Measurements from ENCODE around the gene ARHGDIA. TPM values are rescaled to one million over a fixed set of nuclear protein-coding genes. Genes with fewer than 3 reads are reported as not detected.

ARHGDIA gene
- total RNA-seq, 1 experiment from 2014 or later = 247 TPM

GRCh38 chr17:81842378-81842724, 28.8 kb downstream of the ARHGDIA start:
- no peaks in the 10 kb centered on the region for H3K9me3 Mint-ChIP-seq
- no peaks in the 10 kb centered on the region for H3K4me1 Mint-ChIP-seq
- ChIA-PET POLR2A (no interaction called here), CTCF (interaction anchor here (1.6 kb wide), 1 partner anchor 13 kb away, joined by 3 read pairs; no protein-coding TSS in a partner anchor)
- no peak overlapping the region for H3K4me3 Mint-ChIP-seq
- ATAC-seq = no peak
- TF ChIP-seq ZNF396 (CRISPR knock-in tag; IDR thresholded peaks at IDR 0.05; ENCODE audit: borderline replicate concordance) (no peak), TEAD1 (CRISPR knock-in tag; IDR thresholded peaks at IDR 0.05) (no peak), IRF2 (CRISPR knock-in tag; IDR thresholded peaks at IDR 0.05; ENCODE audit: borderline replicate concordance, low read depth) (no peak)
- TF ChIP-seq, protein P1, sequence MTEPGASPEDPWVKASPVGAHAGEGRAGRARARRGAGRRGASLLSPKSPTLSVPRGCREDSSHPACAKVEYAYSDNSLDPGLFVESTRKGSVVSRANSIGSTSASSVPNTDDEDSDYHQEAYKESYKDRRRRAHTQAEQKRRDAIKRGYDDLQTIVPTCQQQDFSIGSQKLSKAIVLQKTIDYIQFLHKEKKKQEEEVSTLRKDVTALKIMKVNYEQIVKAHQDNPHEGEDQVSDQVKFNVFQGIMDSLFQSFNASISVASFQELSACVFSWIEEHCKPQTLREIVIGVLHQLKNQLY (CRISPR knock-in tag; IDR thresholded peaks at IDR 0.05) = no peak
- H3K27me3 Mint-ChIP-seq (ENCODE audit: low read depth) = no peaks in the 10 kb centered on the region
- peaks cover 31% of the 10 kb centered on the region for H3K36me3 Mint-ChIP-seq
- DNase-seq (ENCODE audit: low spot score) = no peak
- H3K27ac Mint-ChIP-seq = peak overlapping the region; percentile 23; the same call in 1 of the 2 replicates

- Mint-ChIP-seq H3K27ac (no peak overlapping the region), H3K4me1 (no peaks in the 10 kb centered on the region), H3K4me3 (no peak overlapping the region), H3K27me3 (ENCODE audit: low read depth) (no peaks in the 10 kb centered on the region), H3K36me3 (peaks cover 26% of the 10 kb centered on the region), H3K9me3 (no peaks in the 10 kb centered on the region)
- POLR2A ChIA-PET = interaction anchor here (0.7 kb wide), 1 partner anchor 17 kb away, joined by 3 read pairs; no protein-coding TSS in a partner anchor
- DNase-seq (ENCODE audit: low spot score) (no peak), ATAC-seq (no peak)
- CTCF ChIA-PET = interaction anchor here (1.3 to 1.8 kb wide), 2 partner anchors 14 to 16 kb away, joined by 3 to 6 read pairs; no protein-coding TSS in a partner anchor
- TF ChIP-seq GTF2I (CRISPR knock-in tag; conservative IDR thresholded peaks at IDR 0.05) (no peak), ARID4B (CRISPR knock-in tag; IDR thresholded peaks at IDR 0.05; ENCODE audit: borderline replicate concordance) (no peak), NR1H2 (CRISPR knock-in tag; IDR thresholded peaks at IDR 0.05) (no peak), CBFB (CRISPR knock-in tag; IDR thresholded peaks at IDR 0.05; ENCODE audit: low read depth) (no peak), ESRRA (CRISPR knock-in tag; IDR thresholded peaks at IDR 0.05; ENCODE audit: borderline replicate concordance) (no peak)
- TF ChIP-seq, protein P2, sequence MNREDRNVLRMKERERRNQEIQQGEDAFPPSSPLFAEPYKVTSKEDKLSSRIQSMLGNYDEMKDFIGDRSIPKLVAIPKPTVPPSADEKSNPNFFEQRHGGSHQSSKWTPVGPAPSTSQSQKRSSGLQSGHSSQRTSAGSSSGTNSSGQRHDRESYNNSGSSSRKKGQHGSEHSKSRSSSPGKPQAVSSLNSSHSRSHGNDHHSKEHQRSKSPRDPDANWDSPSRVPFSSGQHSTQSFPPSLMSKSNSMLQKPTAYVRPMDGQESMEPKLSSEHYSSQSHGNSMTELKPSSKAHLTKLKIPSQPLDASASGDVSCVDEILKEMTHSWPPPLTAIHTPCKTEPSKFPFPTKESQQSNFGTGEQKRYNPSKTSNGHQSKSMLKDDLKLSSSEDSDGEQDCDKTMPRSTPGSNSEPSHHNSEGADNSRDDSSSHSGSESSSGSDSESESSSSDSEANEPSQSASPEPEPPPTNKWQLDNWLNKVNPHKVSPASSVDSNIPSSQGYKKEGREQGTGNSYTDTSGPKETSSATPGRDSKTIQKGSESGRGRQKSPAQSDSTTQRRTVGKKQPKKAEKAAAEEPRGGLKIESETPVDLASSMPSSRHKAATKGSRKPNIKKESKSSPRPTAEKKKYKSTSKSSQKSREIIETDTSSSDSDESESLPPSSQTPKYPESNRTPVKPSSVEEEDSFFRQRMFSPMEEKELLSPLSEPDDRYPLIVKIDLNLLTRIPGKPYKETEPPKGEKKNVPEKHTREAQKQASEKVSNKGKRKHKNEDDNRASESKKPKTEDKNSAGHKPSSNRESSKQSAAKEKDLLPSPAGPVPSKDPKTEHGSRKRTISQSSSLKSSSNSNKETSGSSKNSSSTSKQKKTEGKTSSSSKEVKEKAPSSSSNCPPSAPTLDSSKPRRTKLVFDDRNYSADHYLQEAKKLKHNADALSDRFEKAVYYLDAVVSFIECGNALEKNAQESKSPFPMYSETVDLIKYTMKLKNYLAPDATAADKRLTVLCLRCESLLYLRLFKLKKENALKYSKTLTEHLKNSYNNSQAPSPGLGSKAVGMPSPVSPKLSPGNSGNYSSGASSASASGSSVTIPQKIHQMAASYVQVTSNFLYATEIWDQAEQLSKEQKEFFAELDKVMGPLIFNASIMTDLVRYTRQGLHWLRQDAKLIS (CRISPR knock-in tag; IDR thresholded peaks at IDR 0.05; ENCODE audit: borderline replicate concordance) = no peak
- TF ChIP-seq, protein P3, sequence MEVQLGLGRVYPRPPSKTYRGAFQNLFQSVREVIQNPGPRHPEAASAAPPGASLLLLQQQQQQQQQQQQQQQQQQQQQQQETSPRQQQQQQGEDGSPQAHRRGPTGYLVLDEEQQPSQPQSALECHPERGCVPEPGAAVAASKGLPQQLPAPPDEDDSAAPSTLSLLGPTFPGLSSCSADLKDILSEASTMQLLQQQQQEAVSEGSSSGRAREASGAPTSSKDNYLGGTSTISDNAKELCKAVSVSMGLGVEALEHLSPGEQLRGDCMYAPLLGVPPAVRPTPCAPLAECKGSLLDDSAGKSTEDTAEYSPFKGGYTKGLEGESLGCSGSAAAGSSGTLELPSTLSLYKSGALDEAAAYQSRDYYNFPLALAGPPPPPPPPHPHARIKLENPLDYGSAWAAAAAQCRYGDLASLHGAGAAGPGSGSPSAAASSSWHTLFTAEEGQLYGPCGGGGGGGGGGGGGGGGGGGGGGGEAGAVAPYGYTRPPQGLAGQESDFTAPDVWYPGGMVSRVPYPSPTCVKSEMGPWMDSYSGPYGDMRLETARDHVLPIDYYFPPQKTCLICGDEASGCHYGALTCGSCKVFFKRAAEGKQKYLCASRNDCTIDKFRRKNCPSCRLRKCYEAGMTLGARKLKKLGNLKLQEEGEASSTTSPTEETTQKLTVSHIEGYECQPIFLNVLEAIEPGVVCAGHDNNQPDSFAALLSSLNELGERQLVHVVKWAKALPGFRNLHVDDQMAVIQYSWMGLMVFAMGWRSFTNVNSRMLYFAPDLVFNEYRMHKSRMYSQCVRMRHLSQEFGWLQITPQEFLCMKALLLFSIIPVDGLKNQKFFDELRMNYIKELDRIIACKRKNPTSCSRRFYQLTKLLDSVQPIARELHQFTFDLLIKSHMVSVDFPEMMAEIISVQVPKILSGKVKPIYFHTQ (CRISPR knock-in tag; IDR thresholded peaks at IDR 0.05) = no peak
- TF ChIP-seq, protein P4, sequence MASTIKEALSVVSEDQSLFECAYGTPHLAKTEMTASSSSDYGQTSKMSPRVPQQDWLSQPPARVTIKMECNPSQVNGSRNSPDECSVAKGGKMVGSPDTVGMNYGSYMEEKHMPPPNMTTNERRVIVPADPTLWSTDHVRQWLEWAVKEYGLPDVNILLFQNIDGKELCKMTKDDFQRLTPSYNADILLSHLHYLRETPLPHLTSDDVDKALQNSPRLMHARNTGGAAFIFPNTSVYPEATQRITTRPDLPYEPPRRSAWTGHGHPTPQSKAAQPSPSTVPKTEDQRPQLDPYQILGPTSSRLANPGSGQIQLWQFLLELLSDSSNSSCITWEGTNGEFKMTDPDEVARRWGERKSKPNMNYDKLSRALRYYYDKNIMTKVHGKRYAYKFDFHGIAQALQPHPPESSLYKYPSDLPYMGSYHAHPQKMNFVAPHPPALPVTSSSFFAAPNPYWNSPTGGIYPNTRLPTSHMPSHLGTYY (CRISPR knock-in tag; IDR thresholded peaks at IDR 0.05) = no peak
- TF ChIP-seq, protein P1 (CRISPR knock-in tag; IDR thresholded peaks at IDR 0.05) = no peak
Measured at GRCh38 chr17:81841866-81842265, 29.3 kb downstream of the ARHGDIA start.
